Measurements from ENCODE around the gene HADHB.
"Not testable (repeated sequence)": the region's sequence is repeated elsewhere in the genome, so short reads cannot be mapped to it uniquely, and the experiment has no call there.

Gene HADHB

DNA sequence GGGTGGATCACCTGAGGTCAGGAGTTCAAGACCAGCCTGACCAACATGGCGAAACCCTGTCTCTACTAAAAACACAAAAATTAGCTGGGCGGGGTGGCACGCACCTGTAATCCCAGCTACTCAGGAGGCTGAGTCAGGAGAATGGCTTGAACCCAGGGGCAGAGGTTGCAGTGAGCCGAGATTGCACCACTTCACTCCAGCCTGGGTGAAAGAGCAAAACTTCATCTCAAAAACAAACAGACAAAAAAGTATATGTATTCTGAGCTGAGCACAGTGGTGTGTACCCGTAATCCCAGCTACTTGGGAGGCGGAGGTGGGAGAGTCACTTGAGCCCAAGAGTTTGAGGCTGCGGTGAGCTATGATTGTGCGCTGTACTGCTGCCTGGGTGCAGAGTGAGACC lies 86.6 kb downstream of the HADHB start:
- DNase-seq = not testable (repeated sequence)

DNA sequence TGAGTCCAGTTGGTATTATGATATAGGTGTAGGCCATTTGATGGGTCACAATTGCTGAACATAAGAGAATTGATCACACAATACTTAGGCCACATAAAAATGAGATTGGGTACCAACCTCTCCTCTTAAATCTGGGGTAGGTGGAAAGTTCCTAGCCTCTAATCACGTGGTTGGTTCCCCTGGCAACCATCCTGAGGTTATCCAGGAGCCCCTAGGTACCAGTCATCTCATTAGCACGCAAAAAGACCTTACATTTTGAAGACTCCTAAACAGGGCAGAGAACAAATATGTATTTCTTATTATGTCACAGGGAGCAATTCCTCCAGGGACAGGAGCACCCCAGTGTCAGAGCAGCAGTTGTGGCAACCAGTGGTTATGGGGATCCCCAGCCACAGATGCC lies 88.6 kb downstream of the HADHB start:
- no peak for DNase-seq

DNA sequence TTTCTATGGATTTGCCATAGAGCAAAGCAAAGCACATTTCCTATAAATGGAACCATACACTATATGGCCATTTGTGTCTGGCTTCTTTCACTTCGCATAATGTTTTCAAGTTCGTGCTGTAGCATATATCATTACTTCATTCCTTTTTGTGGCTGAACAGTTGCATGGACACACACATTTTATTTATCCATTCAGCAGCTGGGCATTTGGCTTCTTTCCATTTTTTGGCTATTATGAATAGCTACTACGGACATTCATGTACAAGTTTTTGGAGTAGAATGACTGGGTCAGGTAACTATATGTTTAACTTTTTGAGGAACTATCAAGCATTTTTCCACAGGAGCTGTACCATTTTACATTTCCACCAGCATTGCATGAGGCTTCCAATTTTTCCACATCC lies 90.5 kb downstream of the HADHB start:
- no peak for DNase-seq

DNA sequence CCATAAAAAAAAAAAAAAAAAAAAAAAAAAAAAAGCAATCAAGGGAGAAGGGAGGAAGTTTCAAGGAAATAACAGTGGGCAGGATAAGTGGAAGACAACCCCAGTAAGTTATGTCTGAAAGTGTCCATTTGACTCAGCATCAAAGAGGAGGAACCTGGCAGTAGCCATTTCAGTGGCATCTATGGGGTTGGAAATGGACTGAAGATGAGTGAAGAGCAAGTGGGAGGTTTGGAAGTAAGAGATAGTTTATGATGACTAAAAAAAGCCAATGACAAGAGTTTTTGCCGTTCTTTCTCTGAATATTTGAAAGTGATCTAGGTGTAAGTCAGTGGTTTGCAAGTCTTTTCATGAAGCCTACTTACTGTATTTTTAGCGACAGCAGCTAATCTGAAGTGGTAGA lies 92.0 kb downstream of the HADHB start:
- DNase-seq = no peak

DNA sequence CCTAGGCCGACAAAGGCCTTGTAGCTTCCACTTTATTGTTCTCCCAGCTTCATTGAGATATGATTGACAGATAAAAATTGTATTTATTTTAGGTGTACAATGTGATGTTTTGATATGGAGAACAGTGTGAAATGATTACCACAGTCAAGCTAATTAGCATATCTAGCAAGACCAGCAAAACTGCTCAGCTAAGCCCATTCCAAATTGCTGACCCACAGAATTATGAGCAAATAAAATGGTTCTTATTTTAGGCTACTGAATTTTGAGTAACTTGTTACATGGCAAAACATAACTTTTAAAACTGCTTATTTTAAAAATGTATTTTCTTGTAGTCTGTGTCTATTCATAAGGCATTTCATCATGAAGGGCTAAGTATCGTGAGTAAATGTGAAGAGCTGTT lies 92.6 kb downstream of the HADHB start:
- no peak for DNase-seq

Measured in T1000 (cell line).